KG1 (cell line): ENCODE measurements around the gene ZC3HAV1.
"Not testable (repeated sequence)": the region's sequence is repeated elsewhere in the genome, so short reads cannot be mapped to it uniquely, and the experiment has no call there.

Experiments
- DNase-seq: peaks from one replicate; lab custom pipeline; 2025; lab: John Stamatoyannopoulos, UW

ZC3HAV1 gene

DNA sequence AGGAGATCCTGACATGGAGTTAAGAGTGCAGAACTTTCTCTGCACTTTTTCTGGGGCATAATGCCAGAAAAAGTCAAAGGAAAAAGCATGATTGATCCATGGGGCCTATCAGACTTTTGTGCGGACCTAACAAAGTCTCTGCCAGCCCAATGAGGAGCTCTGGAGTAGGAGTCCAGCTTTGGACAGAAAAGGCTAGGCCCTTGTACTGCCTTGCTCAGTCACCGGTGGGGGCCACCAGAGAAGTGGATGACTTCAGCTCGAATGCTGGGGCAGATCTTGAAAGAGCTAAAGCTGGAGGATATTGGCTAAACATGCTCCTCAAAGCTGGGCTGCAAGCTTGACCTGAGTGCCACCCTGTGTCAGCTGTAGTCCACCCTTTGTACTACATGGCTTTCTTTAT is 2.8 kb upstream of the ZC3HAV1 start:
- no peak for DNase-seq

DNA sequence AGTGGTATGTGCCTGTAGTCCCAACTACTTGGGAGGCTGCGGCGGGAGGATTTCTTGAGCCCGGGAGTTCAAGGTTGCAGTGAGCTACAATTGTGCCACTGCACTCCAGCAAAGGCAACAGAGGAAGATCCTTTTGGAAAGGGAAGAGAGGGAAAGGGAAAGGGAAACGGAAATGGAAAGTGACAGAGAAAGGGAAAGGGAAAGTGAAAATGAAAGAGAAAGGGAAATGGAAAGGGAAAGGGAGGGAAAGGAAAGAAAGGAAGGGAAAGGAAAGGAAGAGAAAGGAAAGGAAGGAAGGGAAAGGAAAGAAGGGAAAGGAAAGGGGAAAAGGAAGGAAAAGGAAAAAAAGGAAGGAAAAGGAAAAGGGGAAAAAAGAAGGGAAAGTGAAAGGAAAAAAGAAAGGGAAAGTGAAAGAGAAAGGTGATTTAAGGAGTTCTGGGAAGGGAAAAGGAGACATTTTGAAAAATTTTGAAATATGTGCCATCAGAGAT is 2.3 kb upstream of the ZC3HAV1 start:
- no peak for DNase-seq

GRCh38 chr7:139111147-139111546 is 1.6 kb upstream of the ZC3HAV1 start:
- no peak for DNase-seq

DNA sequence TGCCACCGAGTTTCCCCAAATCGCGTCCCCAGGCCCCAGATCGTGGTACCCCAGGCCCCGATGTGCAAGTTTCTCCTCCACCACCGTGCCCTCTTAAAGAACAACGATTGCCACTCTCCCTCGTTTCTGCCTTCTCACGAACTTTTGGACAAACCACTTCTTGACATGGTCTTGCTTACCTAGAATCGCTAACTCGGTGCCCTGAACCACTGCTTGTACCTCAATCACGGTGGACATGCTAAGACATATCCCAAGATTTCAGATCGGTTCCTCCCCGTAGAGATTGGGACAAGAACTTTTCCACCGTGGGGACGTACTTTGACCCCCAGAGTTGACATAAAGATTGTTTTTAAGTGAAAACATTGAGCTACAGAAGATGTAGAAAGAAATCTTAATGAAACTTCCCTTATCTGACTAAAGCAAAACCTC is 477 bp upstream of the ZC3HAV1 start:
- DNase-seq, result no peak

DNA sequence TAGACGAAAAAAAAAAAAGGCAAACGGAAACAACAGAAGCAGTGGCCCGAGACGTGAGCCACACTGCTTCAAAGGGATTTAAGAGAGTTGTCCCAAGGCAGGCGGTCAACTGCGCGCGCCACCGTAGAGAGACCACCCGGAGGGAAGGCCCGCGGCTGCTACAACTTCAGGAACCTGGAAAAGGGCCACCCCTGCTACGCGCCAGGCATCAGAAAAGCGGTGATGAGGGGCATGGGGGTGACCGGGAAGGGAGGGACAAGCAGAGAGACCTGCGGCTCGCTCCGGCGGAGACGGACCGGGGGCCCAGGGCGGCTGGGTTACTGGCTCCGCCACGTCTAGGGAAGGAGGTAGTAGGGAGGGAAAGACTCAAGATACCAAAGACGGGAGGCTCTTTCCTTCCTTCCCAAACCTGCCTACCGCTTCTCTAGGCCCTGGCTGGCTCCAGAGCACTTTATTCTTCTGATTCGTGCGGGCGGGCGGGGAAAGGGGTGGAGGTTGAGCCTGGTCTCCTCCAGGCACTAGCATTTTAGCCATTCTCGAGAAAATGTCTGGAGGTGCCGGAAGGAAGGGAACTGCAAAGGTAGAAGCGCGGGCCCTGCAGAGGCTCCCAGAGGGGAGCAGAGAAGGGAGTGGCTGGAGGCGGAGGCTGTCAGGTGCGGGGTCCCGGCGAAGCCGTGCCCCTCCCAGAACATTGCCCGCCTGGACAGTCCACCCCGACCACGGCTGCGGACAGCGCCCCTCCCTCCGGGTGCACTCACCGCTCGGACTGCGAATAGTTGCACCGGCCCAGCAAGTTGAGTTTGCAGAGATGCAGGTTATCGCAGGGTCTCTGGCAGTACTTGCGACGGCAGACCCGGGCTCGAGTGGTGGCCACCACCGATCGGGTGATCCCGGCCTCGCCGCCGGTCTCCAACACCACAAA is 993 bp downstream of the ZC3HAV1 start:
- no peak for DNase-seq

DNA sequence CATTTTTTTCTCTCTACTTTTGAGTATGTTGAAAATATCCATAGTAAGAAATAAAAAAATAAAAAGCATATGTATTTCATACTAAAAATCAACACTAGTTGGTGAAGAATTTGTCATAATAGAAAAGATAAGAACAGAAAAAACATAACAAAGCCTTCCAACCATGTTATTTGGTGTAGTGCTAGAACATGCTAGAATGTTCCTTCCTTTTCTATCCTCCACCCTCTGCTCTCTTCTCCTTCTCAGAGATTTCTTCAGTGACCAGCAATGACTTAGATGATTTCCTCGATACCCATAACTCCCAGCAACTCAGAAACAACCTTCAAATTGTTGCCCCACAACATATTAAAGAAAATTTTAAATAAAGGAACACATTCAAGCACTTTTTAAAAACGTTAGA is 2.6 kb downstream of the ZC3HAV1 start:
- DNase-seq, result no peak

GRCh38 chr7:139106227-139106626 is 3.3 kb downstream of the ZC3HAV1 start:
- DNase-seq, result not testable (repeated sequence)

GRCh38 chr7:139105484-139105883 is 4.0 kb downstream of the ZC3HAV1 start:
- DNase-seq, result no peak

- peak; percentile 22 for DNase-seq
Measured at GRCh38 chr7:139104091-139104450, 5.4 kb downstream of the ZC3HAV1 start.

GRCh38 chr7:139103057-139103815 is 6.3 kb downstream of the ZC3HAV1 start:
- DNase-seq, result no peak

DNA sequence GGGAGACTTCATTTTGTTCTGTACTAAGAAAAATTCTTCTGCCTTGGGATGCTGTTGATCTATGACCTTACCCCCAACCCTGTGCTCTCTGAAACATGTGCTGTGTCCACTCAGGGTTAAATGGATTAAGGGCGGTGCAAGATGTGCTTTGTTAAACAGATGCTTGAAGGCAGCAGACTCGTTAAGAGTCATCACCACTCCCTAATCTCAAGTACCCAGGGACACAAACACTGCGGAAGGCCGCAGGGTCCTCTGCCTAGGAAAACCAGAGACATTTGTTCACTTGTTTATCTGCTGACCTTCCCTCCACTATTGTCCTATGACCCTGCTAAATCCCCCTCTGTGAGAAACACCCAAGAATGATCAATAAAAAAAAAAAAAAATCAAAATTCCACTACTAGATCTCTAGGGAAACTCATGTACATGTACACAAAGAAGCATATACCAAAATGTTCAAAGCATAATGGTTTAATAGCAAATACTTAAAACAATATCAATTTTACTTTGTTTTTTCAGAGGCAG is 7.8 kb downstream of the ZC3HAV1 start:
- DNase-seq, result not testable (repeated sequence)

DNA sequence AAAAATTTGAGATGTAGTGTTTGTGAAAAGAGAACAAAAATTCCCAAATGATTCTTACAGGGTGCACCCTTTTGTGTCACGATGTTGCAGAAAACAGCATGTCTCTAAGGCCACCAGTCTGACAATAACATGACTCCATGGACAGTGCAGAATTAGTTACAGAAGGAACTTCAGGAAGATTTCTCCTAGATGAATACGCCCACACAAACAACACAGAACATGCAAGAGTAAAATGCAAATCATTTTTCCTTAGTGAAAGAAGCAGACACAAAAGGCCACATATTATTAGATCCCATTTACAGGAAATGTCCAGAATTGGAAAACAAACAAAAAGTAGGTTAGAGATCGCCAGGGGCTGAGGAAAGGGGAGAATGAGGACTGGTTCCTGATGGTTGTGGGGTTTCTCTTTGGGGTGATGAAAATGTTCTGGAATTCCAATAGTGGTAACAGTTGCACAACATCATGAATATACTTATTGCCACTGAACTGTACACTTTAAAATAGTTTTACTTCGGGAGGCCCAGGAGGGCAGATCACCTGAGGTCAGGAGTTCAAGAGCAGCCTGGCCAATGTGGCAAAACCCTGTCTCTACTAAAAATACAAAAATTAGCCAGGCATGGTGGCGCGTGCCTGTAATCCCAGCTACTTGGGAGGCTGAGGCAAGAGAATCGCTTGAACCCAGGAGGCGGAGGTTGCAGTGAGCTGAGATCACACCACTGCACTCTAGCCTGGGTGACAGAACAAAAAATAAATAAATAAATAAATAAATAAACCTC is 10.2 kb downstream of the ZC3HAV1 start:
- no peak for DNase-seq

- peak; percentile 38 for DNase-seq
Measured at GRCh38 chr7:139095194-139095659, 14.3 kb downstream of the ZC3HAV1 start.

DNA sequence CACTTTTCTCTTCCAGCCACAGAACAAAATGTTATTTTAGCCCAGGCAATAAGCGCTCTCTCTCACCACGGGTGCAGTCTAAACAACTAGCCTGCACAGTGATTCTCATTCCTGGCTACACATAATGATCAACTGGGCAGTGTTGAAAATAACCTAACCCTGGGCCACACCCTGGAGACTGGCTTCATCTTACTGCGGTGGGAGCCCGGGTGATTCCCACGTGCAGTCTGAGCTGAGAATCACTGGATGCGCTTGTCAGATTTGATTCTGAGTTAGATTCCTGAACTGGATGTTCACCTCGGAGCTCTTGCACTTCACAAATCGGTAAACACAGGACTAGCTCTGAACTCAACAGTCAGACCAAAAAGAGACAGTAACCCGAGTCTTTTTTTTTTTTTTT is 14.9 kb downstream of the ZC3HAV1 start:
- DNase-seq, result no peak

GRCh38 chr7:139094030-139094429 is 15.5 kb downstream of the ZC3HAV1 start:
- no peak for DNase-seq

DNA sequence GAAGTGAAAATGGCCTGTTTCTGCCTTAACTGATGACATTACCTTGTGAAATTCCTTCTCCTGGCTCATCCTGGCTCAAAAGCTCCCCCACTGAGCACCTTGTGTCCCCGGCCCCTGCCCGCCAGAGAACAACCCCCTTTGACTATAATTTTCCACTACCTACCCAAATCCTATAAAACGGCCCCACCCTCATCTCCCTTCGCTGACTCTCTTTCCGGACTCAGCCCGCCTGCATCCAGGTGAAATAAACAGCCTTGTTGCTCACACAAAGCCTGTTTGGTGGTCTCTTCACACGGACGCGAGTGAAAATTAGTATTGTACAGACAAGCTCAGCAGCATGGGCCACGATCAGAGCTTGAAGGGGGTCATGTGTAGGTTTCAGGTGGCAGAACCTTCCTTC is 16.0 kb downstream of the ZC3HAV1 start:
- DNase-seq, result not testable (repeated sequence)

- DNase-seq, result no peak
Measured at GRCh38 chr7:139092090-139092796, 17.3 kb downstream of the ZC3HAV1 start.

DNA sequence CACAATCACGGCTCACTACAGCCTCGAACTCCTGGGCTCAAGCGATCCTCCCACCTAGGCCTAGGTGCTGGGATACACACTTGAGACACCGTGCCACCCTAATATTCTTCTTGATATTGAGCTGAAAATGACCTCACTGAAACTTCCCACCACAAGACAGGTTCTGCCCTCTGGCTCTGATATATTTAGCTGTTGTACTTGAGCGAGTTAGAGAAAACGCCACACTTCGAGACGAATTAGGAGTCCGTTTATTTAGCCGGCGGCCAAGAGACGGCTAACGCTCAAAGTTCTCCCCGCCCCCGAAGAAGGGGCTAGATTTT is 17.9 kb downstream of the ZC3HAV1 start:
- DNase-seq, result no peak

DNA sequence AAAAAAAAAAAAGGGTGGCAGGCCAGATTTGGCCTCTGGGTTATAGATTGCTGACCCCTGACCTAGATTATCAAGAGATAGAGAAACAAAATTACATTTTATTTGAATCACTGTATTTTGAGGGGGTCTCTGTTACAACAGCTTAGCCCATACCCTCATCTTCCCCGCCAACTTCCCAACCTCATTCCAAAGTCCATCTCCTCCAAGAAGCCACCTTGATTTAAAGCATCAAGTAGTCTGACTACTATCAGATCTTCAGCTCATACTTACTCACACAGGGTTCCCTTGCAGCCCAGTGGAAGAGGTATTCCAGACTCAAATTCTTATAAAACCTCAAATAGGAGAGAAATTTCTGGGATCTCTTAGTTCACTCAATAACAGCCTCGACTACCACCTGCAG is 20.4 kb downstream of the ZC3HAV1 start:
- DNase-seq, result no peak

DNA sequence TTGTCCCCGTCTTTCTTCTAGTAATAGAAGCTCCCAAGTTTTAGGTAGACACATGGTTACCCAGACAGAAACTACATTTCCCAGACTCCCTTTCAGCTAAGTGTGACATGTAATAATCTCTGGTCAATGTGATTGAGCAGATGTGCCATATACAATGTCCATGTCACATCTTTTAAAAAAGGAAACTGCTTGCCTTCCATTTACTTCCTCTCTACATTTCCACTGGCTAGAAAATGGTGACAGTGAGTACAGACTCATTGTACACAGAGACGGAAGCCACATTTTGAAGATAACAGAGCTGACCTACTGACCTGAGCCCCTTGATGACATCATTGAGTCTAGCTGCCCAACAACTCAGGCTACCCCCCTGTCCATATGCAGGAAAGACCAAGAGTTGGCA is 21.3 kb downstream of the ZC3HAV1 start:
- no peak for DNase-seq

- no peak for DNase-seq
Measured at GRCh38 chr7:139087212-139087611, 22.3 kb downstream of the ZC3HAV1 start.
